Endothelial cell of umbilical vein (primary cell): ENCODE results near the gene ZBTB17.

Source experiments
- CTCF ChIP-seq, 2 donors: IDR thresholded peaks; 1 replicate in 1 of 2; 2 replicates in 1 of 2; pipeline ENCODE4 v1.5.1; 2011; ENCODE audit warnings: low read length in 2 of 2, mild to moderate bottlenecking in 2 of 2, moderate library complexity in 2 of 2, control low read depth in 1 of 2, inconsistent platforms in 1 of 2, low read depth in 1 of 2; ENCODE audit not compliant: insufficient read depth in 1 of 2; ENCODE audit errors: extremely low read depth in 1 of 2
- EZH2 ChIP-seq: IDR thresholded peaks from 2 replicates; pipeline ENCODE4 v1.6.1; 2012; ENCODE audit warnings: borderline replicate concordance, low read depth, mild to moderate bottlenecking, moderate library complexity, low read length, inconsistent platforms; ENCODE audit not compliant: severe bottlenecking
- POLR2A ChIP-seq: IDR thresholded peaks from 2 replicates; pipeline ENCODE4 v1.6.1; 2012; ENCODE audit warnings: low read depth, mild to moderate bottlenecking, control low read depth, low read length
- TF ChIP-seq, protein P1 (sequence below): IDR thresholded peaks from 2 replicates; pipeline ENCODE4 v1.6.1; 2011; ENCODE audit not compliant: insufficient read depth, insufficient read length

- TF ChIP-seq CTCF (IDR thresholded peaks at IDR 0.05; ENCODE audit: extremely low read depth in 1 of 2, insufficient read depth in 1 of 2, low read depth in 1 of 2, low read length in 2 of 2) (no peak), POLR2A (no peak), EZH2 (no peak)
- TF ChIP-seq, protein P1, sequence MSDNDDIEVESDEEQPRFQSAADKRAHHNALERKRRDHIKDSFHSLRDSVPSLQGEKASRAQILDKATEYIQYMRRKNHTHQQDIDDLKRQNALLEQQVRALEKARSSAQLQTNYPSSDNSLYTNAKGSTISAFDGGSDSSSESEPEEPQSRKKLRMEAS = no peak
Observed at GRCh38 chr1:15946571-15947381, 29.1 kb downstream of the ZBTB17 start.
